Measurements from ENCODE around the gene ATG2B. TPM values are rescaled to one million over a fixed set of nuclear protein-coding genes. Genes with fewer than 3 reads are reported as not detected.

Gene ATG2B
- polyA plus RNA-seq, 4 donors = 3.8 to 32.0 (median 4.9) TPM

GRCh38 chr14:96263347-96264199, 99.6 kb downstream of the ATG2B start:
- Histone ChIP-seq H3K9me3 (ENCODE audit: control insufficient read depth in 2 of 2, insufficient read depth in 1 of 2, low read depth in 1 of 2, low read length in 1 of 2) (peaks cover 0 to 20% of the 10 kb centered on the region in 2 donors), H3K4me3 (ENCODE audit: low read depth in 1 of 3, low read length in 3 of 3) (no peak overlapping the region), H3K36me3 (ENCODE audit: control insufficient read depth in 3 of 3, insufficient read depth in 2 of 3, low read depth in 1 of 3, low read length in 3 of 3) (peaks cover 0 to 19% (median 0%) of the 10 kb centered on the region in 3 donors), H3K27me3 (ENCODE audit: control insufficient read depth in 3 of 3, insufficient read depth in 3 of 3, low read length in 3 of 3) (no peaks in the 10 kb centered on the region), H3K4me1 (ENCODE audit: control insufficient read depth in 3 of 3, insufficient read depth in 2 of 3, low read depth in 1 of 3, low read length in 2 of 3) (peaks cover 0 to 20% (median 2%) of the 10 kb centered on the region in 3 donors), H3K27ac (ENCODE audit: low read depth in 1 of 3, low read length in 2 of 3) (peak overlapping the region in 1 of 3 donors; percentile 52)
- DNase-seq (peak; percentile 39 to 66), FAIRE-seq (no peak)
- WGBS, 3 donors = 80 to 81% (median 80%) methylated on average over 20 of the region's 20 CpGs

GRCh38 chr14:96261772-96262655, 101.1 kb downstream of the ATG2B start:
- Histone ChIP-seq H3K27ac (ENCODE audit: low read depth in 1 of 3, low read length in 2 of 3) (no peak overlapping the region), H3K4me3 (ENCODE audit: low read depth in 1 of 3, low read length in 3 of 3) (no peak overlapping the region), H3K36me3 (ENCODE audit: control insufficient read depth in 3 of 3, insufficient read depth in 2 of 3, low read depth in 1 of 3, low read length in 3 of 3) (peaks cover 0 to 19% (median 0%) of the 10 kb centered on the region in 3 donors), H3K4me1 (ENCODE audit: control insufficient read depth in 3 of 3, insufficient read depth in 2 of 3, low read depth in 1 of 3, low read length in 2 of 3) (peaks cover 0 to 11% (median 3%) of the 10 kb centered on the region in 3 donors), H3K27me3 (ENCODE audit: control insufficient read depth in 3 of 3, insufficient read depth in 3 of 3, low read length in 3 of 3) (peaks cover 0 to under 1% (median 0%) of the 10 kb centered on the region in 3 donors), H3K9me3 (ENCODE audit: control insufficient read depth in 2 of 2, insufficient read depth in 1 of 2, low read depth in 1 of 2, low read length in 1 of 2) (peaks cover 0 to 20% of the 10 kb centered on the region in 2 donors)
- no peak for FAIRE-seq
- no peak for DNase-seq
- WGBS, 3 donors = 59 to 70% (median 61%) methylated on average over 16 of the region's 16 CpGs

- Histone ChIP-seq H3K4me1 (ENCODE audit: control insufficient read depth in 3 of 3, insufficient read depth in 2 of 3, low read depth in 1 of 3, low read length in 2 of 3) (peaks cover 0 to 9% (median 7%) of the 10 kb centered on the region in 3 donors), H3K27me3 (ENCODE audit: control insufficient read depth in 3 of 3, insufficient read depth in 3 of 3, low read length in 3 of 3) (peaks cover 0 to 2% (median 0%) of the 10 kb centered on the region in 3 donors), H3K36me3 (ENCODE audit: control insufficient read depth in 3 of 3, insufficient read depth in 2 of 3, low read depth in 1 of 3, low read length in 3 of 3) (peaks cover 0 to 18% (median 0%) of the 10 kb centered on the region in 3 donors), H3K4me3 (ENCODE audit: low read depth in 1 of 3, low read length in 3 of 3) (no peak overlapping the region), H3K27ac (ENCODE audit: low read depth in 1 of 3, low read length in 2 of 3) (peak overlapping the region in 1 of 3 donors; percentile 12), H3K9me3 (ENCODE audit: control insufficient read depth in 2 of 2, insufficient read depth in 1 of 2, low read depth in 1 of 2, low read length in 1 of 2) (peaks cover 0 to 20% of the 10 kb centered on the region in 2 donors)
- peak in 1 of 2 donors; percentile 48 for DNase-seq
- 17 to 57% (median 35%) methylated on average over 5 of the region's 5 CpGs for WGBS, 3 donors
- FAIRE-seq = no peak
Measured at GRCh38 chr14:96261053-96261452, 102.1 kb downstream of the ATG2B start.

GRCh38 chr14:96260341-96260821, 102.8 kb downstream of the ATG2B start:
- WGBS, 3 donors = 34 to 38% (median 37%) methylated on average over 2 of the region's 2 CpGs
- DNase-seq = no peak
- no peak for FAIRE-seq
- Histone ChIP-seq H3K36me3 (ENCODE audit: control insufficient read depth in 3 of 3, insufficient read depth in 2 of 3, low read depth in 1 of 3, low read length in 3 of 3) (peaks cover 0 to 14% (median 0%) of the 10 kb centered on the region in 3 donors), H3K4me3 (ENCODE audit: low read depth in 1 of 3, low read length in 3 of 3) (no peak overlapping the region), H3K27ac (ENCODE audit: low read depth in 1 of 3, low read length in 2 of 3) (peak overlapping the region in 1 of 3 donors; percentile 12), H3K9me3 (ENCODE audit: control insufficient read depth in 2 of 2, insufficient read depth in 1 of 2, low read depth in 1 of 2, low read length in 1 of 2) (peaks cover 0 to 20% of the 10 kb centered on the region in 2 donors), H3K4me1 (ENCODE audit: control insufficient read depth in 3 of 3, insufficient read depth in 2 of 3, low read depth in 1 of 3, low read length in 2 of 3) (peaks cover 0 to 7% (median 5%) of the 10 kb centered on the region in 3 donors), H3K27me3 (ENCODE audit: control insufficient read depth in 3 of 3, insufficient read depth in 3 of 3, low read length in 3 of 3) (peaks cover 0 to 2% (median 0%) of the 10 kb centered on the region in 3 donors)

GRCh38 chr14:96257900-96258299, 105.2 kb downstream of the ATG2B start:
- H3K36me3 ChIP-seq (ENCODE audit: control insufficient read depth in 3 of 3, insufficient read depth in 2 of 3, low read depth in 1 of 3, low read length in 3 of 3) = peaks cover 0 to 10% (median 0%) of the 10 kb centered on the region in 3 donors
- DNase-seq (no peak), FAIRE-seq (no peak)
- H3K4me3 ChIP-seq (ENCODE audit: low read depth in 1 of 3, low read length in 3 of 3) = no peak overlapping the region
- no peak overlapping the region for H3K27ac ChIP-seq (ENCODE audit: low read depth in 1 of 3, low read length in 2 of 3)
- H3K9me3 ChIP-seq (ENCODE audit: control insufficient read depth in 2 of 2, insufficient read depth in 1 of 2, low read depth in 1 of 2, low read length in 1 of 2) = peaks cover 0 to 8% of the 10 kb centered on the region in 2 donors
- peaks cover 0 to 7% (median 2%) of the 10 kb centered on the region in 3 donors for H3K4me1 ChIP-seq (ENCODE audit: control insufficient read depth in 3 of 3, insufficient read depth in 2 of 3, low read depth in 1 of 3, low read length in 2 of 3)
- peaks cover 0 to 2% (median 0%) of the 10 kb centered on the region in 3 donors for H3K27me3 ChIP-seq (ENCODE audit: control insufficient read depth in 3 of 3, insufficient read depth in 3 of 3, low read length in 3 of 3)

- Histone ChIP-seq H3K36me3 (ENCODE audit: control insufficient read depth in 3 of 3, insufficient read depth in 2 of 3, low read depth in 1 of 3, low read length in 3 of 3) (peaks cover 0 to 10% (median 0%) of the 10 kb centered on the region in 3 donors), H3K27me3 (ENCODE audit: control insufficient read depth in 3 of 3, insufficient read depth in 3 of 3, low read length in 3 of 3) (peaks cover 0 to 2% (median 0%) of the 10 kb centered on the region in 3 donors), H3K9me3 (ENCODE audit: control insufficient read depth in 2 of 2, insufficient read depth in 1 of 2, low read depth in 1 of 2, low read length in 1 of 2) (peaks cover 0 to 8% of the 10 kb centered on the region in 2 donors), H3K27ac (ENCODE audit: low read depth in 1 of 3, low read length in 2 of 3) (no peak overlapping the region), H3K4me1 (ENCODE audit: control insufficient read depth in 3 of 3, insufficient read depth in 2 of 3, low read depth in 1 of 3, low read length in 2 of 3) (peaks cover 0 to 8% (median 7%) of the 10 kb centered on the region in 3 donors), H3K4me3 (ENCODE audit: low read depth in 1 of 3, low read length in 3 of 3) (no peak overlapping the region)
- WGBS, 3 donors = 24 to 58% (median 32%) methylated on average over 8 of the region's 8 CpGs
- FAIRE-seq (no peak), DNase-seq (no peak)
Measured at GRCh38 chr14:96257056-96257455, 106.1 kb downstream of the ATG2B start.

- H3K27me3 ChIP-seq (ENCODE audit: control insufficient read depth in 3 of 3, insufficient read depth in 3 of 3, low read length in 3 of 3) = peaks cover 0 to 2% (median 0%) of the 10 kb centered on the region in 3 donors
- peaks cover 0 to 14% (median 4%) of the 10 kb centered on the region in 3 donors for H3K4me1 ChIP-seq (ENCODE audit: control insufficient read depth in 3 of 3, insufficient read depth in 2 of 3, low read depth in 1 of 3, low read length in 2 of 3)
- H3K9me3 ChIP-seq (ENCODE audit: control insufficient read depth in 2 of 2, insufficient read depth in 1 of 2, low read depth in 1 of 2, low read length in 1 of 2) = peaks cover 0 to 8% of the 10 kb centered on the region in 2 donors
- H3K36me3 ChIP-seq (ENCODE audit: control insufficient read depth in 3 of 3, insufficient read depth in 2 of 3, low read depth in 1 of 3, low read length in 3 of 3) = peaks cover 0 to 5% (median 0%) of the 10 kb centered on the region in 3 donors
- no peak overlapping the region for H3K27ac ChIP-seq (ENCODE audit: low read depth in 1 of 3, low read length in 2 of 3)
- WGBS, 3 donors = 66 to 81% (median 79%) methylated on average over 4 of the region's 4 CpGs
- FAIRE-seq = no peak
- H3K4me3 ChIP-seq (ENCODE audit: low read depth in 1 of 3, low read length in 3 of 3) = no peak overlapping the region
- no peak for DNase-seq
Measured at GRCh38 chr14:96256407-96256806, 106.7 kb downstream of the ATG2B start.

All from small intestine (tissue), 7 donors.